HG03457 (cell line): Measurements from ENCODE around the gene SYNE1.

Experiments
- ATAC-seq: cut with Tn5 transposase; IDR thresholded peaks from one replicate; pipeline ENCODE4 v1.9.1; 2021; ENCODE audit warnings: moderate number of reproducible peaks; ENCODE audit not compliant: unreplicated experiment

SYNE1 gene

GRCh38 chr6:152244998-152245630 lies 392.0 kb downstream of the SYNE1 start:
- no peak for ATAC-seq

- no peak for ATAC-seq
Measured at GRCh38 chr6:152241013-152241766, 396.0 kb downstream of the SYNE1 start.

- ATAC-seq: no peak
Measured at GRCh38 chr6:152240436-152240835, 396.7 kb downstream of the SYNE1 start.

- no peak for ATAC-seq
Measured at GRCh38 chr6:152236370-152237097, 400.6 kb downstream of the SYNE1 start.

- no peak for ATAC-seq
Measured at GRCh38 chr6:152233547-152234320, 403.4 kb downstream of the SYNE1 start.

- ATAC-seq: no peak
Measured at GRCh38 chr6:152232501-152233151, 404.5 kb downstream of the SYNE1 start.

GRCh38 chr6:152229330-152229729 lies 407.8 kb downstream of the SYNE1 start:
- ATAC-seq: no peak

- no peak for ATAC-seq
Measured at GRCh38 chr6:152226119-152226518, 411.0 kb downstream of the SYNE1 start.

GRCh38 chr6:152225241-152225934 lies 411.8 kb downstream of the SYNE1 start:
- no peak for ATAC-seq

GRCh38 chr6:152223636-152224035 lies 413.5 kb downstream of the SYNE1 start:
- no peak for ATAC-seq

- ATAC-seq: no peak
Measured at GRCh38 chr6:152221806-152222628, 415.1 kb downstream of the SYNE1 start.

- ATAC-seq: no peak
Measured at GRCh38 chr6:152220786-152221185, 416.4 kb downstream of the SYNE1 start.

GRCh38 chr6:152218887-152219286 lies 418.3 kb downstream of the SYNE1 start:
- no peak for ATAC-seq

GRCh38 chr6:152212437-152212836 lies 424.7 kb downstream of the SYNE1 start:
- no peak for ATAC-seq

- ATAC-seq: no peak
Measured at GRCh38 chr6:152209211-152209610, 428.0 kb downstream of the SYNE1 start.

- no peak for ATAC-seq
Measured at GRCh38 chr6:152207915-152208714, 429.0 kb downstream of the SYNE1 start.

- no peak for ATAC-seq
Measured at GRCh38 chr6:152206072-152206818, 430.9 kb downstream of the SYNE1 start.

GRCh38 chr6:152204591-152204990 lies 432.6 kb downstream of the SYNE1 start:
- no peak for ATAC-seq
